Measurements from ENCODE around the gene AOX1.
"Not testable (repeated sequence)": the region's sequence is repeated elsewhere in the genome, so short reads cannot be mapped to it uniquely, and the experiment has no call there.

Gene AOX1

DNA sequence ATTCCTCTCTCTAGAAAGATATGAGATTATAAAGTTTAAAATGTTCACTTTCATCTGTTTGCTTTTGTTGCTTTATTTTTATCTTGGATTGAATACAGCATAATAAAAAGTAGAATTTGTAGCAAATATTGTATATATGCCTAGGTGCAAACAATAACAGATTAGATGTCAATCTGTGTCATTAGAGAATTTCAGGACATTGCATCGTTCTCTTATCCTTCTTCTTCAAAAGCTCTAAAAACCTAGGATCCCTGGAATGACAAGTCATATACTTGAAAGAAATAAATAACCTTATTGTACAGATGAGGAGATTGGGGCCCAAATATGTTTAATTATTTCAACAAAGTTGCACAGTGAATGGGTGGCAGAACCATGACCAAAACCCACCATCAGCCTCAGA lies 123.1 kb downstream of the AOX1 start:
- H3K4me2 ChIP-seq (ENCODE audit: low read length): no peak overlapping the region
- H3K9me3 ChIP-seq (replicated peaks; ENCODE audit: low read length): no peaks in the 10 kb centered on the region
- H3K27me3 ChIP-seq (ENCODE audit: control insufficient read depth, insufficient read depth, low read length): no peaks in the 10 kb centered on the region
- H3K9ac ChIP-seq (ENCODE audit: low read depth, low read length): no peak overlapping the region
- peaks cover 10% of the 10 kb centered on the region for H3K4me1 ChIP-seq (ENCODE audit: control insufficient read depth, insufficient read depth, low read length)
- no peak overlapping the region for H3K4me3 ChIP-seq (ENCODE audit: low read length)
- no peaks in the 10 kb centered on the region for H3K36me3 ChIP-seq (ENCODE audit: insufficient read depth, low read length)

DNA sequence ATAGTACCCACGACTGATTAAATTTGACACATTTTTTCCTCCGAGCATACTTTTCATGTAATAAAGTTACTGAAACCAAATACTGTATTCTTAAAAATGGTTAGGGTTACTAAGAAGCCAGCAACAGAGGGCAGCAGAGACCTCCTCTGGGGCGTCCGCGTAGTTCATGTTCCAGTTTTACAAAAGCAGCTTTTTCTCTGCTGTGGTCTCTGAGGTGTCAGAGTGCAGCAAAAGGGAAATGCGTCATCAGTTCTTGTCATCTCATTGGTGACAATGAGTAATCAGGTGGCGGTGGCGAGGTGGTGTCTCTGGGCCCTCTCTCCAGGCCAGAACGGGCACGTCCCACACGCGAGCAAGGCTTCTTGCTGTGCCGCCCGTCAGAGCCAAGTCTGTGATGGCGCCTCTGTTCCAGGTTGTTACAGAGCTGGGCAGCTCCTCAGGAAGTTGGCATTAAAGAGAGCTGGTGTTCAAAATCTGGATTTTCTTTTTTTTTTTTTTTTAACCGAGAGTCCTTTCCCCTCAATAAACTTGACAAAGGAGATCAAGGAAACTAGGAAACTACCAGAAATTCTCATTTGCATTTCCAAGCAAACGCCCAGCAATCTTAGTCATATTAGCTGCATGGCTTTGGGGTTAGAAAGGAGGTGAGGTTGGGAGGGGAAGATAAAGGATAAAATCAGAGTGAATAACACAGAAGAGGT lies 127.3 kb downstream of the AOX1 start:
- H3K4me3 ChIP-seq (ENCODE audit: low read length): peak overlapping the region; percentile 68
- peak overlapping the region; percentile 85 for H3K4me2 ChIP-seq (ENCODE audit: low read length)
- no peaks in the 10 kb centered on the region for H3K36me3 ChIP-seq (ENCODE audit: insufficient read depth, low read length)
- no peaks in the 10 kb centered on the region for H3K9me3 ChIP-seq (replicated peaks; ENCODE audit: low read length)
- H3K4me1 ChIP-seq (ENCODE audit: control insufficient read depth, insufficient read depth, low read length): peaks cover 10% of the 10 kb centered on the region
- peak overlapping the region; percentile 71 for H3K9ac ChIP-seq (ENCODE audit: low read depth, low read length)
- H3K27me3 ChIP-seq (ENCODE audit: control insufficient read depth, insufficient read depth, low read length): no peaks in the 10 kb centered on the region

DNA sequence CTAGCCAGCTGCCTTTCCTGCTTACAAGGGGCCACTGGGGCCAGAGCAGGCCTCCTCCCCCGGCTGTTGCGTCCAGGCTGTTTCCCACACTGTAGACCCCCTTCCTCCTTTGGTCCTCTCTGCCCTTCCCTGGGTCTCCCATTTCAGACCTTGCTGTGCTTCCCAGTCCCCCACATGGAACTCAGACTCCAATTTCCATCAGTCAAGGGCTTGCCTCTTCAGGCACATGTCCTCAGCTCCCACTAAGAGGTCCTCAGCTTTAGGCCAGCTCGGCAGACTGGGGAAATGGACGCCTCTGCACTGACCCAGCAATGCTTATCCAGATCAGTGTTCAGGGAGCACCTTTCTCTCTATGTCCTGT lies 127.9 kb downstream of the AOX1 start:
- Histone ChIP-seq H3K9ac (ENCODE audit: low read depth, low read length) (peak overlapping the region; percentile 71), H3K27me3 (ENCODE audit: control insufficient read depth, insufficient read depth, low read length) (peaks cover 5% of the 10 kb centered on the region), H3K4me1 (ENCODE audit: control insufficient read depth, insufficient read depth, low read length) (peaks cover 10% of the 10 kb centered on the region), H3K4me3 (ENCODE audit: low read length) (no peak overlapping the region), H3K36me3 (ENCODE audit: insufficient read depth, low read length) (no peaks in the 10 kb centered on the region), H3K4me2 (ENCODE audit: low read length) (peak overlapping the region; percentile 85), H3K9me3 (replicated peaks; ENCODE audit: low read length) (no peaks in the 10 kb centered on the region)

GRCh38 chr2:200715014-200715413 lies 129.2 kb downstream of the AOX1 start:
- not testable (repeated sequence) for H3K27me3 ChIP-seq (ENCODE audit: control insufficient read depth, insufficient read depth, low read length); H3K9ac ChIP-seq (ENCODE audit: low read depth, low read length); H3K4me2 ChIP-seq (ENCODE audit: low read length); H3K9me3 ChIP-seq (replicated peaks; ENCODE audit: low read length); H3K4me3 ChIP-seq (ENCODE audit: low read length); H3K36me3 ChIP-seq (ENCODE audit: insufficient read depth, low read length); H3K4me1 ChIP-seq (ENCODE audit: control insufficient read depth, insufficient read depth, low read length)

DNA sequence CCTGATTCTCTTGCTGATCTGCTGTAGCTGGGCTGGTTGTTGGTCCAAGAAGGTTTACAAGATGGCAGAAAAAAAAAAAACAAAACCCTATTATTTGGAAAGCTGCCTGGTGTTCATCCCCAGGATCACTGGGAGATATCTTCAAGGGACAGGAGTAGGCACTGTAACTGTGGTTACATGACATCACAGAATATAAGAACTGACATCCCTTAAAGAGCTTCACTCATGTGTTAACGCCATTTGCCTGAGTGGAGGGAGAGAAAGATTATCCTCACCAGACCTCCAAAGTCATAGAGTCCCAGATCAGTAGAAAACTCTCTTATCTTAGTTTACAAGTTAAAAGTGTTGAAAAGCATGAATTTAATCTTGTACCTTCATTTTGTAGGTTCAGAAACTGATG lies 130.6 kb downstream of the AOX1 start:
- Histone ChIP-seq H3K9me3 (replicated peaks; ENCODE audit: low read length) (no peaks in the 10 kb centered on the region), H3K36me3 (ENCODE audit: insufficient read depth, low read length) (no peaks in the 10 kb centered on the region), H3K4me3 (ENCODE audit: low read length) (no peak overlapping the region), H3K9ac (ENCODE audit: low read depth, low read length) (no peak overlapping the region), H3K4me1 (ENCODE audit: control insufficient read depth, insufficient read depth, low read length) (peaks cover 10% of the 10 kb centered on the region), H3K27me3 (ENCODE audit: control insufficient read depth, insufficient read depth, low read length) (peaks cover 6% of the 10 kb centered on the region), H3K4me2 (ENCODE audit: low read length) (no peak overlapping the region)

Data from skeletal muscle satellite cell (primary cell).